ENCODE data around the gene SEPTIN10.

SEPTIN10 gene

GRCh38 chr2:109494351-109494750, 119.4 kb downstream of the SEPTIN10 start:
- no peak for DNase-seq

DNA sequence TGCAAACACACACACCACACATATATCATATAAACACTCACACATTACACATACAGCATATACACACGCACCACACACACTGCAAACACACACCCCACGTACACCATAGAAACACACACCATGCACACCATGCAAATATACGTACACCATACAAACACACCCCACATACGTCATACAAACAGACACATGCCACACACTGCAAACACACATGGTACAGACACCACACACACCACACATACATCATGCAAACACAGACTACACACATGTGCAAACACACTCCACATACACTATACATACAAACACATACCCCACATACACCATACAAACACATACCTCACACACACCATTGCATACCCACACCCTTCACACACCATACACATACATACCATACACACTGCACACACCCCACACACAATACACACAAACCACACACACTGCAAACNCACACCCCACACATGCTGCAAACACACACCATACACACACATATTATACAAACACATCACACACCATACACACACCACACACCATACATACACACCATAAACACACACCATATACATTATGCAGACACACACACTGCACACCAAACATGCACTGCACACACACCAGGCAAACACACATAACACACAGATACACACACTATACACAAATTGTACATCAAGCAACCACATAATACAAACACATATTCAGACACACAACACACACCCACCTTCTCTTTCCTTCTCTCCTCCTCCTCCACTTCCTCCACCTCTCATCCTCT, 120.4 kb downstream of the SEPTIN10 start:
- no peak for DNase-seq

All from cerebellar nuclear complex (tissue), 1 donor.